ENCODE results near the gene DNAH1. TPM values are rescaled to one million over a fixed set of nuclear protein-coding genes. Genes with fewer than 3 reads are reported as not detected.
A peak's percentile ranks its signal among the peaks of the same experiment; 100 is the strongest.

Gene DNAH1
- total RNA-seq, 1 experiment from 2014 or later = 0.48 TPM

DNA sequence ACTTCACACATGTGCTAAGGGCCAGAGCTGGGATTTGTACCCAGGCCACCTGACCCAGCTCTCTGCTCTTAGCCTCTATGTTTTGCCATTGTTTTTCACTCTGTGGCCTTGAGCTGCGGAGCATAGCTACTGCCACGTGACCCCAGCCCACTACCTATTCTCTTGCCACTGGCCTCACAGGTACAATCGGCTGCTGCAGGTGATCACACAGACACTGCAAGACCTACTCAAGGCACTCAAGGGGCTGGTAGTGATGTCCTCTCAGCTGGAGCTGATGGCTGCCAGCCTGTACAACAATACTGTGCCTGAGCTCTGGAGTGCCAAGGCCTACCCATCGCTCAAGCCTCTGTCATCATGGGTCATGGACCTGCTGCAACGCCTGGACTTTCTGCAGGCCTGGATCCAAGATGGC is 82.6 kb downstream of the DNAH1 start:
- no peak for DNase-seq
- Histone ChIP-seq H3K27me3 (ENCODE audit: control insufficient read depth, insufficient read depth, low read length) (no peaks in the 10 kb centered on the region), H3K36me3 (replicated peaks; ENCODE audit: control insufficient read depth, insufficient read depth, low read length) (peaks cover 14% of the 10 kb centered on the region), H3K4me3 (ENCODE audit: insufficient read depth, low read depth, low read length) (no peak overlapping the region)

DNA sequence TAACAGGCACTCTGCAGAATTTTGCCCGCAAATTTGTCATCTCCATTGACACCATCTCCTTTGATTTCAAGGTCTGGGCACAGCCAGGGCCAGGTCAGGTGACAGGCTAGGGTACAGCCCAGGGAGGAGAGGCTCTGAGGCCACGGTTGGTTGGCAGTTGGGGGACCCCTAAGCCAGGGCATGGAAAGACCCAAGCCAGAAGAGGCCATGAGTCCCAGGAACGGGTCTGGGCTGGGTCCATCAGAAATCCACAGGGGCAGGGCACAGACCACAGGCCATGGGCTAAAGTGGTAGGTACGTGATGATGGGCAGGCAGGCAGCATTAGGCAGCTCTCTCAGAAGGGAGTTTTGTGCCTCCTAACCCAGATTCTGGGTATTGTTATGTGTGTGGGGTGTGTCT is 83.0 kb downstream of the DNAH1 start:
- no peak for DNase-seq
- Histone ChIP-seq H3K36me3 (replicated peaks; ENCODE audit: control insufficient read depth, insufficient read depth, low read length) (peaks cover 17% of the 10 kb centered on the region), H3K27me3 (ENCODE audit: control insufficient read depth, insufficient read depth, low read length) (no peaks in the 10 kb centered on the region)

GRCh38 chr3:52399593-52399992 is 83.5 kb downstream of the DNAH1 start:
- no peak for DNase-seq
- peaks cover 21% of the 10 kb centered on the region for H3K36me3 ChIP-seq (replicated peaks; ENCODE audit: control insufficient read depth, insufficient read depth, low read length)
- H3K4me3 ChIP-seq (ENCODE audit: insufficient read depth, low read depth, low read length) = no peak overlapping the region
- H3K27me3 ChIP-seq (ENCODE audit: control insufficient read depth, insufficient read depth, low read length) = no peaks in the 10 kb centered on the region

More for the DNA sequence above, 83.0 kb downstream of the DNAH1 start:
- H3K4me3 ChIP-seq (ENCODE audit: insufficient read depth, low read depth, low read length) = no peak overlapping the region

DNA sequence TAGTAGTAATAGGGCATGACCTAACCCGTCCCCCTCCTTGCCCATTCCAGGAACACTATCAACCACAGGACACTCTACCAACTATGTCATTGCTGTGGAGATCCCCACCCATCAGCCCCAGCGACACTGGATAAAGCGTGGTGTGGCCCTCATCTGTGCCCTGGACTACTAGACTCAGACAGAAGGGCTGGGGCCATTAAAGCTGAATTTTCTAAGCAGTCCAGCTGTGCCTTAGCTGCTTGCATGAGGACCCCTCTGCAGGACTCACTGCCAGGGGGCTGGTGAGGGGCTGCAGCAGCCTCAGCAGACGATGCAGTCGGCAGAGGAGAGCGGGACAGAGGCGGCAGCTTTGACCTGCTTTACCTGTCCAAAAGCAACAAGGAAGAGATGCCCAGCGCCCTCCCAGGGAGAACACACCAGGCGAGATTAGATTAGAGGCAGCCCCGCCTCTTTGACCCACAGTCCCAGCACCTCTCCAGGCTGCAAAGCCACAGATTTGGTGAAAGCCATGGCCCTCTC is 84.2 kb downstream of the DNAH1 start:
- no peak for DNase-seq
- H3K4me3 ChIP-seq (ENCODE audit: insufficient read depth, low read depth, low read length) = no peak overlapping the region
- H3K36me3 ChIP-seq (replicated peaks; ENCODE audit: control insufficient read depth, insufficient read depth, low read length) = peaks cover 25% of the 10 kb centered on the region
- no peaks in the 10 kb centered on the region for H3K27me3 ChIP-seq (ENCODE audit: control insufficient read depth, insufficient read depth, low read length)

DNA sequence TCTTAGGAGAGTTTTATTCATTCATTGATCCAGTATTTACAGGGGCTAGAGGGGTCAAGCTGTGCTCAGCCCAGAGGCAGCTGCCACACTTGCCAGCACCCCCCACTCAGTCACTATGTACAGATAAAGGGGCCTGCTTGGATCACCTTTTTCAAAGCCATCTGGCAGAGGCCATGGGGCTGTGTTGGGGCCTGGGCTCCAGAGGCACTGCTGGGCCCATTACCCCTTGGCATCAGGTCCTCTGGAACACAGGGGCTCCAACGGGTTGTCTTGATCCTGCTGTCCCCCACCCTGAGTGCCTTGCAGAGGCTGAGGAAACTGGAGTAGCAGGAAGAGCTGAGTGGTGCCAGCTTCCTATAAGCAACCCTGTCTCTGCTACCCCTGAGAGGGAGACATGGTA is 84.9 kb downstream of the DNAH1 start:
- no peaks in the 10 kb centered on the region for H3K27me3 ChIP-seq (ENCODE audit: control insufficient read depth, insufficient read depth, low read length)
- H3K4me3 ChIP-seq (ENCODE audit: insufficient read depth, low read depth, low read length) = no peak overlapping the region
- peaks cover 32% of the 10 kb centered on the region for H3K36me3 ChIP-seq (replicated peaks; ENCODE audit: control insufficient read depth, insufficient read depth, low read length)
- DNase-seq = no peak

- Histone ChIP-seq H3K36me3 (replicated peaks; ENCODE audit: control insufficient read depth, insufficient read depth, low read length) (peaks cover 37% of the 10 kb centered on the region), H3K27me3 (ENCODE audit: control insufficient read depth, insufficient read depth, low read length) (no peaks in the 10 kb centered on the region), H3K4me3 (ENCODE audit: insufficient read depth, low read depth, low read length) (no peak overlapping the region)
- peak; percentile 32 for DNase-seq
These were observed 85.4 kb downstream of the DNAH1 start for GRCh38 chr3:52401551-52401950.

DNA sequence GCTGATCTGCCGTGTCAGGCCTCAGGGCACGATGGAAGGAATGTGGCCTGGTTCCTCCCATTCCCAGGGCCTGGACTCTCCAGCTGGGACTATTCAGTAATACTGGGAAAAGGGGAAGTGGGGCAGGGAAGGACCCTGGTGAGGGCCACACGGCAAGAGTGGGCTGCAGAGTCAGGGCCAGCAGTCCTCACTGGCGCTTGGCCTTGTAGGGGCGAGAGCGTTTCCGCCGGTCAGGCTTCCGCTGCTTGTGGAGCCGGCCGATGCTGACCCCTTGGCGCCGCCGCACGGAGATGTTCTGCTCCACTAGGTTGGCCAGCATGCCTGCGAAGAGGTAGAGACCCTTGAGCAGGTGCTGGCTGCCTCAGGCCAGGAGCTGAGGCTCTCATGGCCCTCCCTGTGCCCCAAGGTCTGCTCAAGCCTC is 86.0 kb downstream of the DNAH1 start:
- H3K36me3 ChIP-seq (replicated peaks; ENCODE audit: control insufficient read depth, insufficient read depth, low read length) = peaks cover 43% of the 10 kb centered on the region
- H3K4me3 ChIP-seq (ENCODE audit: insufficient read depth, low read depth, low read length) = no peak overlapping the region
- H3K27me3 ChIP-seq (ENCODE audit: control insufficient read depth, insufficient read depth, low read length) = no peaks in the 10 kb centered on the region
- no peak for DNase-seq

GRCh38 chr3:52402706-52403270 is 86.7 kb downstream of the DNAH1 start:
- no peak overlapping the region for H3K4me3 ChIP-seq (ENCODE audit: insufficient read depth, low read depth, low read length)
- peak; percentile 35 for DNase-seq
- H3K36me3 ChIP-seq (replicated peaks; ENCODE audit: control insufficient read depth, insufficient read depth, low read length) = peaks cover 49% of the 10 kb centered on the region
- no peaks in the 10 kb centered on the region for H3K27me3 ChIP-seq (ENCODE audit: control insufficient read depth, insufficient read depth, low read length)

DNA sequence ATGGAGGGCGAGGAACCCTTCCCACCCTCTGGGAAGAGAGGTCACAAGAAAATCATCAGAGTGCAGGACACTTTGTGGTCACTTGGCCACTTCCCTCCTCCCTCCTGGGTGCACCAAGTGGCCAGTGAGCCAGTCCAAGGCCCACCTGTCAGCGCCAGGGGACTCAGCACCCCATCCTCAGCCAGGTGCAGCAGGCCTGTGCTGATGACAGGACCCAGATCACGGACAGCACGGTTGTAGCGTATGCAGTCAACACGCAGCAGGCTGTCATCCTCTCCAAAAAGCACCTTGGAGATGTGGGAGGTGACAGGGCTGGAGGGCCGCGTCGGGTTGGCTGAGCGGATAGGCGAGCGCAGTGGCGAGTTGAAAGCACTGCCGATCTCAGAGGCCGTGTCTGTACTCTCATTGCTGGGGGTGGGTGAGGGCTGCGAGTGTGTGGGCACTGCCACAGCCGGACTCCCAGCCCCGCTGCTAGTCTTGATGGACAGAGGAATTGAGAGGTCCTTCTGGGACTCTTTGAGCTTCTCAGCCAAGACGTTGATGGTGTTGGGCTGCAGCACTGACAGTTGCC is 87.2 kb downstream of the DNAH1 start:
- peaks cover 53% of the 10 kb centered on the region for H3K36me3 ChIP-seq (replicated peaks; ENCODE audit: control insufficient read depth, insufficient read depth, low read length)
- no peaks in the 10 kb centered on the region for H3K27me3 ChIP-seq (ENCODE audit: control insufficient read depth, insufficient read depth, low read length)
- H3K4me3 ChIP-seq (ENCODE audit: insufficient read depth, low read depth, low read length) = no peak overlapping the region
- DNase-seq = peak; percentile 28

- H3K36me3 ChIP-seq (replicated peaks; ENCODE audit: control insufficient read depth, insufficient read depth, low read length) = peaks cover 53% of the 10 kb centered on the region
- H3K27me3 ChIP-seq (ENCODE audit: control insufficient read depth, insufficient read depth, low read length) = no peaks in the 10 kb centered on the region
- H3K4me3 ChIP-seq (ENCODE audit: insufficient read depth, low read depth, low read length) = no peak overlapping the region
- DNase-seq = no peak
These were observed 87.8 kb downstream of the DNAH1 start for GRCh38 chr3:52403955-52404354.

DNA sequence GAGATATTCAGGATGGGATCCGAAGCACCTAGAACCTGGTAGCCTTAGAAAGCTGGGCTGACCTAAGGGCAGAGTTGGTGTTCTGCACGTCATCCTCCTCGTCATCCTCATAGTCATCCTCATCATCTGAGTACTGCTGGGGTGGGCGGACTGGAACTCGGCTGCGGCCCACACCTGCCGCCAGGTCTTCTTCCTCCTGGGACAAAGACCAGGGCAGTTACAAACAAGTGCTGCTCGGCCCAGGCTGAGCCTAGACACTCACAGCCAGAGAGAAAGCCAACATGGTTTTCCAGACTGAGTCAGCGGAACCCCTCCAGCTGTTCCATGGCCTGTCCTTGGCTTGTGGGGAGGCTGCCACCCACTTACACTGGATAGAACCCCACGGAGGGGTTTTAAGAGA is 88.3 kb downstream of the DNAH1 start:
- DNase-seq = peak; percentile 15
- H3K36me3 ChIP-seq (replicated peaks; ENCODE audit: control insufficient read depth, insufficient read depth, low read length) = peaks cover 53% of the 10 kb centered on the region
- H3K27me3 ChIP-seq (ENCODE audit: control insufficient read depth, insufficient read depth, low read length) = no peaks in the 10 kb centered on the region
- no peak overlapping the region for H3K4me3 ChIP-seq (ENCODE audit: insufficient read depth, low read depth, low read length)

DNA sequence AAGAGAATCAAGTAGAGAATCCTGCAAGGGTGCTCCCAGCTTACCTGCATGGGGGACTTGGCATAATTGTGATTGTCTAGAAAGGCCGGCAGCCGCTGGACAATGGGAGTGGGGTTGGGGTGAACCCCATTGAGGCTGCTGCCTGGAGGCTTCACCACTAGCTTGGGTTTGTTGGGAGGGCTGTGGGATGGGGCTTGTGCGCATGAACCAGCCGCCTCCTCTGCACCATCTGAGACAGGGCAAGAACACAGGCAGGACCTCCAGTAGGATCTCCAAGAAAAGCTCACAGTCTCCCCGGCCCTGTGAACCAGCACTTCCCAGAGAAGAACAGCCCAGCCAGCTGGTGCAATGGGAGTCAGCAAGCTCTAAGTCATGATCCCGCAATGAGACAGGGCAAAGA is 88.9 kb downstream of the DNAH1 start:
- no peak for DNase-seq
- H3K36me3 ChIP-seq (replicated peaks; ENCODE audit: control insufficient read depth, insufficient read depth, low read length) = peaks cover 53% of the 10 kb centered on the region
- no peak overlapping the region for H3K4me3 ChIP-seq (ENCODE audit: insufficient read depth, low read depth, low read length)

DNA sequence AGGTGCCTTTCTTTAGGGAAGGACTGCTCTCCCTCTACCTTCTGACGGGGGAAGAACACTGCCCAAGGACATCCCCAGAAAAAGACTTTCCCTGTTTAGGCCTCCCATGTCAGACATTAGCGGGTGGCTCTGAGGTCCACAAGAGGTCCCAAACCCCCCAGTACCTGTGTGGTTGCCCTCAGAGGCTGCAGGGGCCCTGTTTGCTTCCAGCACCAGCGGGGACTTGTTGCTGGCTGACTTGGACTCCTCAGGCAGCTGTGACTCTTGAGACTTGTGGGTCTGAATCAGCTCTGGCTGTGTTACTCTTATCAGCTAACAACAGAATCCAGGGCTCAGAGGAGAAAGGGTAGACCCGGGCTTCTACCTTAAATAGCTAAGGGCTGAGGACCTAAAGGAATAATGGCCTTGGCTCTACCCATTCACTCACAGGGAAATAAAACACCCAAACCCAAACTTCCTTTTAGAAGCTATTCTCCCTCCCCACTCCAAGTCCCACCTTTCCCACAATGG is 89.5 kb downstream of the DNAH1 start:
- Histone ChIP-seq H3K36me3 (replicated peaks; ENCODE audit: control insufficient read depth, insufficient read depth, low read length) (peaks cover 53% of the 10 kb centered on the region), H3K27me3 (ENCODE audit: control insufficient read depth, insufficient read depth, low read length) (no peaks in the 10 kb centered on the region), H3K4me3 (ENCODE audit: insufficient read depth, low read depth, low read length) (no peak overlapping the region)
- DNase-seq = peak; percentile 29

More for the DNA sequence above, 88.9 kb downstream of the DNAH1 start:
- no peaks in the 10 kb centered on the region for H3K27me3 ChIP-seq (ENCODE audit: control insufficient read depth, insufficient read depth, low read length)

DNA sequence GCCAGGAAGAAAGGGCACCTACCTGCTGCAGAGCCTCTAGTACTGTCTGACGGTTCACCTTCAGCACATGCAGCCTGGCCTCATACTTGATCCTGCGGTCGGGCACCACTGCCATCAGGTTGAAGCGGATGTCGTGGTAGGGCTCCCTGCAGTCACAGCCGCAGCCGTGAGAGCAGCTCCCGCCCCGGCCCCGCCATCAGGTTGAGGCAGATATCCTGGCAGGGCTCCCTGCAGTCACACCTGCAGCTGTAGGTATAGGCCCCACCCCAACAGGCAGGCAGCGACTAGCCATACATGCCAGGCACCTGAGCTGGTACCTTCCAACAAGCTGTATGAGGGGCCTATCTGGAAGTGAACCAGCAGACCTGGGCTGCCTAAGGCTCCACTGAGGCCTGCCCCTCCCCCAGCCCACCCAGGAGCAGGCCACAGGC is 90.1 kb downstream of the DNAH1 start:
- no peaks in the 10 kb centered on the region for H3K27me3 ChIP-seq (ENCODE audit: control insufficient read depth, insufficient read depth, low read length)
- no peak for DNase-seq
- no peak overlapping the region for H3K4me3 ChIP-seq (ENCODE audit: insufficient read depth, low read depth, low read length)
- H3K36me3 ChIP-seq (replicated peaks; ENCODE audit: control insufficient read depth, insufficient read depth, low read length) = peaks cover 53% of the 10 kb centered on the region

DNA sequence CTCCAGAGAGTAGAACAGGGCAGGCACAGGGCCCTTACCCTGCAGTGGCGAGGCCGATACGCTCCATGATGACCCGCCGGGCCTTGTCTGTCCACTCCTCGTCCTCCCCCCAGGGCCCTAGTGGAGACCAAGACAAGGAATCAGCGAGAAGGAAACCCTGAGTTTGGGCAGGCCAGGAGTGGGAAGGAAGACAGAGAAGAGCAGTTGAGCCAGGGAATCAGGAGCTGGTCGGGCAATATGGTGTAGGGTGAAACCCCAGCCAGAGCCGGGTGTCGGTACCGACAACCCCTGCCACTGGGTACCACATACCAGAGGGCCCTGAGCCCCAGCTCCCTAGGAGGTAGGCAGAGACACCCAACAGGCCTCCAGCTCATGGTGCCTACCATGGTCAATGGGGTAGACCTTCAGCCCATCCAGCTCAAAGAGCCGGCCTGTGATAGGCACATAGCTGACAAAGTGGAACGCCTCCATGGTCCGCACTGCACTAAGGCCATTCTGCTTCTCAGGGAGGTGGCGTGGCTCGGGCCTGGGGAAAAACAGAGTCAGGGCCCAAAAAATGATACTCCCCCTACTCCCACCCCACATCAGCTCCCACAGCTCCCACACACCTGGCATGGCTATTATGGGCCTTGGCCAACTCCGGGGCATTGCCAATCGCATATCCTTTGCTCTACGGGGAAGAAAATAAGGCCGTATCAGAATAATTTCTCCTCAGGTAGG is 90.8 kb downstream of the DNAH1 start:
- Histone ChIP-seq H3K27me3 (ENCODE audit: control insufficient read depth, insufficient read depth, low read length) (no peaks in the 10 kb centered on the region), H3K36me3 (replicated peaks; ENCODE audit: control insufficient read depth, insufficient read depth, low read length) (peaks cover 51% of the 10 kb centered on the region), H3K4me3 (ENCODE audit: insufficient read depth, low read depth, low read length) (no peak overlapping the region)
- peak; percentile 26 for DNase-seq
